ENCODE data around the gene CFAP74. TPM values are rescaled to one million over a fixed set of nuclear protein-coding genes. Genes with fewer than 3 reads are reported as not detected.

Gene CFAP74
- polyA plus RNA-seq, 4 donors = 0.06 to 2.2 TPM; not detected in 2

GRCh38 chr1:2004856-2005255, 1.3 kb upstream of the CFAP74 start:
- Histone ChIP-seq H3K27me3 (ENCODE audit: control insufficient read depth in 3 of 3, insufficient read depth in 3 of 3, low read length in 3 of 3) (peaks cover 0 to 39% (median 14%) of the 10 kb centered on the region in 3 donors), H3K4me1 (ENCODE audit: control insufficient read depth in 3 of 3, insufficient read depth in 2 of 3, low read depth in 1 of 3, low read length in 2 of 3) (no peaks in the 10 kb centered on the region), H3K36me3 (ENCODE audit: control insufficient read depth in 3 of 3, insufficient read depth in 2 of 3, low read depth in 1 of 3, low read length in 3 of 3) (no peaks in the 10 kb centered on the region), H3K9me3 (ENCODE audit: control insufficient read depth in 2 of 2, insufficient read depth in 1 of 2, low read depth in 1 of 2, low read length in 1 of 2) (peaks cover 0 to 3% of the 10 kb centered on the region in 2 donors), H3K27ac (ENCODE audit: low read depth in 1 of 3, low read length in 2 of 3) (no peak overlapping the region), H3K4me3 (ENCODE audit: low read depth in 1 of 3, low read length in 3 of 3) (no peak overlapping the region)
- 77 to 83% (median 80%) methylated on average over 21 of the region's 21 CpGs for WGBS, 3 donors
- DNase-seq (no peak), FAIRE-seq (no peak)

- H3K27me3 ChIP-seq (ENCODE audit: control insufficient read depth in 3 of 3, insufficient read depth in 3 of 3, low read length in 3 of 3) = peaks cover 0 to 37% (median 14%) of the 10 kb centered on the region in 3 donors
- H3K9me3 ChIP-seq (ENCODE audit: control insufficient read depth in 2 of 2, insufficient read depth in 1 of 2, low read depth in 1 of 2, low read length in 1 of 2) = peaks cover 0 to 3% of the 10 kb centered on the region in 2 donors
- FAIRE-seq = no peak
- 61 to 74% (median 64%) methylated on average over 13 of the region's 13 CpGs for WGBS, 3 donors
- H3K36me3 ChIP-seq (ENCODE audit: control insufficient read depth in 3 of 3, insufficient read depth in 2 of 3, low read depth in 1 of 3, low read length in 3 of 3) = no peaks in the 10 kb centered on the region
- H3K27ac ChIP-seq (ENCODE audit: low read depth in 1 of 3, low read length in 2 of 3) = no peak overlapping the region
- DNase-seq = no peak
- no peak overlapping the region for H3K4me3 ChIP-seq (ENCODE audit: low read depth in 1 of 3, low read length in 3 of 3)
- no peaks in the 10 kb centered on the region for H3K4me1 ChIP-seq (ENCODE audit: control insufficient read depth in 3 of 3, insufficient read depth in 2 of 3, low read depth in 1 of 3, low read length in 2 of 3)
Measured at GRCh38 chr1:2001773-2002411, 1.7 kb downstream of the CFAP74 start.

GRCh38 chr1:2000850-2001249, 2.7 kb downstream of the CFAP74 start:
- Histone ChIP-seq H3K27me3 (ENCODE audit: control insufficient read depth in 3 of 3, insufficient read depth in 3 of 3, low read length in 3 of 3) (peaks cover 0 to 33% (median 14%) of the 10 kb centered on the region in 3 donors), H3K27ac (ENCODE audit: low read depth in 1 of 3, low read length in 2 of 3) (no peak overlapping the region), H3K9me3 (ENCODE audit: control insufficient read depth in 2 of 2, insufficient read depth in 1 of 2, low read depth in 1 of 2, low read length in 1 of 2) (peaks cover 0 to 3% of the 10 kb centered on the region in 2 donors), H3K36me3 (ENCODE audit: control insufficient read depth in 3 of 3, insufficient read depth in 2 of 3, low read depth in 1 of 3, low read length in 3 of 3) (no peaks in the 10 kb centered on the region), H3K4me1 (ENCODE audit: control insufficient read depth in 3 of 3, insufficient read depth in 2 of 3, low read depth in 1 of 3, low read length in 2 of 3) (no peaks in the 10 kb centered on the region), H3K4me3 (ENCODE audit: low read depth in 1 of 3, low read length in 3 of 3) (no peak overlapping the region)
- no peak for FAIRE-seq
- DNase-seq = no peak
- 83 to 90% (median 86%) methylated on average over 9 of the region's 9 CpGs for WGBS, 3 donors

GRCh38 chr1:2000432-2000831, 3.2 kb downstream of the CFAP74 start:
- Histone ChIP-seq H3K27me3 (ENCODE audit: control insufficient read depth in 3 of 3, insufficient read depth in 3 of 3, low read length in 3 of 3) (peaks cover 0 to 30% (median 14%) of the 10 kb centered on the region in 3 donors), H3K9me3 (ENCODE audit: control insufficient read depth in 2 of 2, insufficient read depth in 1 of 2, low read depth in 1 of 2, low read length in 1 of 2) (peaks cover 0 to 3% of the 10 kb centered on the region in 2 donors), H3K4me3 (ENCODE audit: low read depth in 1 of 3, low read length in 3 of 3) (no peak overlapping the region), H3K27ac (ENCODE audit: low read depth in 1 of 3, low read length in 2 of 3) (no peak overlapping the region), H3K4me1 (ENCODE audit: control insufficient read depth in 3 of 3, insufficient read depth in 2 of 3, low read depth in 1 of 3, low read length in 2 of 3) (no peaks in the 10 kb centered on the region), H3K36me3 (ENCODE audit: control insufficient read depth in 3 of 3, insufficient read depth in 2 of 3, low read depth in 1 of 3, low read length in 3 of 3) (no peaks in the 10 kb centered on the region)
- 82 to 89% (median 86%) methylated on average over 7 of the region's 7 CpGs for WGBS, 3 donors
- no peak for FAIRE-seq
- DNase-seq = no peak

GRCh38 chr1:1997576-1997975, 6.0 kb downstream of the CFAP74 start:
- Histone ChIP-seq H3K4me3 (ENCODE audit: low read depth in 1 of 3, low read length in 3 of 3) (no peak overlapping the region), H3K36me3 (ENCODE audit: control insufficient read depth in 3 of 3, insufficient read depth in 2 of 3, low read depth in 1 of 3, low read length in 3 of 3) (no peaks in the 10 kb centered on the region), H3K9me3 (ENCODE audit: control insufficient read depth in 2 of 2, insufficient read depth in 1 of 2, low read depth in 1 of 2, low read length in 1 of 2) (no peaks in the 10 kb centered on the region), H3K27me3 (ENCODE audit: control insufficient read depth in 3 of 3, insufficient read depth in 3 of 3, low read length in 3 of 3) (peaks cover 0 to 12% (median 6%) of the 10 kb centered on the region in 3 donors), H3K27ac (ENCODE audit: low read depth in 1 of 3, low read length in 2 of 3) (no peak overlapping the region), H3K4me1 (ENCODE audit: control insufficient read depth in 3 of 3, insufficient read depth in 2 of 3, low read depth in 1 of 3, low read length in 2 of 3) (no peaks in the 10 kb centered on the region)
- 73 to 76% (median 75%) methylated on average over 6 of the region's 6 CpGs for WGBS, 3 donors
- DNase-seq (no peak), FAIRE-seq (no peak)

- Histone ChIP-seq H3K9me3 (ENCODE audit: control insufficient read depth in 2 of 2, insufficient read depth in 1 of 2, low read depth in 1 of 2, low read length in 1 of 2) (no peaks in the 10 kb centered on the region), H3K27me3 (ENCODE audit: control insufficient read depth in 3 of 3, insufficient read depth in 3 of 3, low read length in 3 of 3) (peaks cover 0 to 6% (median 6%) of the 10 kb centered on the region in 3 donors), H3K36me3 (ENCODE audit: control insufficient read depth in 3 of 3, insufficient read depth in 2 of 3, low read depth in 1 of 3, low read length in 3 of 3) (no peaks in the 10 kb centered on the region), H3K4me1 (ENCODE audit: control insufficient read depth in 3 of 3, insufficient read depth in 2 of 3, low read depth in 1 of 3, low read length in 2 of 3) (no peaks in the 10 kb centered on the region), H3K4me3 (ENCODE audit: low read depth in 1 of 3, low read length in 3 of 3) (no peak overlapping the region), H3K27ac (ENCODE audit: low read depth in 1 of 3, low read length in 2 of 3) (no peak overlapping the region)
- WGBS, 3 donors = 61 to 74% (median 62%) methylated on average over 12 of the region's 12 CpGs
- FAIRE-seq = no peak
- DNase-seq = no peak
Measured at GRCh38 chr1:1996207-1996651, 7.4 kb downstream of the CFAP74 start.

- H3K9me3 ChIP-seq (ENCODE audit: control insufficient read depth in 2 of 2, insufficient read depth in 1 of 2, low read depth in 1 of 2, low read length in 1 of 2) = no peaks in the 10 kb centered on the region
- no peak overlapping the region for H3K27ac ChIP-seq (ENCODE audit: low read depth in 1 of 3, low read length in 2 of 3)
- FAIRE-seq = no peak
- H3K4me3 ChIP-seq (ENCODE audit: low read depth in 1 of 3, low read length in 3 of 3) = no peak overlapping the region
- DNase-seq = no peak
- H3K36me3 ChIP-seq (ENCODE audit: control insufficient read depth in 3 of 3, insufficient read depth in 2 of 3, low read depth in 1 of 3, low read length in 3 of 3) = no peaks in the 10 kb centered on the region
- peaks cover 0 to 6% (median 0%) of the 10 kb centered on the region in 3 donors for H3K27me3 ChIP-seq (ENCODE audit: control insufficient read depth in 3 of 3, insufficient read depth in 3 of 3, low read length in 3 of 3)
- WGBS, 3 donors = 62 to 72% (median 66%) methylated on average over 8 of the region's 8 CpGs
- H3K4me1 ChIP-seq (ENCODE audit: control insufficient read depth in 3 of 3, insufficient read depth in 2 of 3, low read depth in 1 of 3, low read length in 2 of 3) = peaks cover 0 to 2% (median 0%) of the 10 kb centered on the region in 3 donors
Measured at GRCh38 chr1:1994536-1994935, 9.1 kb downstream of the CFAP74 start.

- Histone ChIP-seq H3K27ac (ENCODE audit: low read depth in 1 of 3, low read length in 2 of 3) (peak overlapping the region in 1 of 3 donors; percentile 36), H3K4me1 (ENCODE audit: control insufficient read depth in 3 of 3, insufficient read depth in 2 of 3, low read depth in 1 of 3, low read length in 2 of 3) (peaks cover 0 to 5% (median 0%) of the 10 kb centered on the region in 3 donors), H3K9me3 (ENCODE audit: control insufficient read depth in 2 of 2, insufficient read depth in 1 of 2, low read depth in 1 of 2, low read length in 1 of 2) (no peaks in the 10 kb centered on the region), H3K36me3 (ENCODE audit: control insufficient read depth in 3 of 3, insufficient read depth in 2 of 3, low read depth in 1 of 3, low read length in 3 of 3) (no peaks in the 10 kb centered on the region), H3K27me3 (ENCODE audit: control insufficient read depth in 3 of 3, insufficient read depth in 3 of 3, low read length in 3 of 3) (peaks cover 1 to 10% (median 4%) of the 10 kb centered on the region in 3 donors), H3K4me3 (ENCODE audit: low read depth in 1 of 3, low read length in 3 of 3) (no peak overlapping the region)
- FAIRE-seq (no peak), DNase-seq (no peak)
- WGBS, 3 donors = 32 to 61% (median 54%) methylated on average over 10 of the region's 10 CpGs
Measured at GRCh38 chr1:1990222-1990621, 13.4 kb downstream of the CFAP74 start.

Measured in small intestine (tissue), 7 donors.